A204.1 (cell line): ENCODE measurements around the gene DCLK1.

Experiments used
- FAIRE-seq: peaks from 2 replicates; lab custom pipeline; 2012; peaks lifted over from hg19 to GRCh38; lab: Jason Lieb, UNC

The DCLK1 gene

DNA sequence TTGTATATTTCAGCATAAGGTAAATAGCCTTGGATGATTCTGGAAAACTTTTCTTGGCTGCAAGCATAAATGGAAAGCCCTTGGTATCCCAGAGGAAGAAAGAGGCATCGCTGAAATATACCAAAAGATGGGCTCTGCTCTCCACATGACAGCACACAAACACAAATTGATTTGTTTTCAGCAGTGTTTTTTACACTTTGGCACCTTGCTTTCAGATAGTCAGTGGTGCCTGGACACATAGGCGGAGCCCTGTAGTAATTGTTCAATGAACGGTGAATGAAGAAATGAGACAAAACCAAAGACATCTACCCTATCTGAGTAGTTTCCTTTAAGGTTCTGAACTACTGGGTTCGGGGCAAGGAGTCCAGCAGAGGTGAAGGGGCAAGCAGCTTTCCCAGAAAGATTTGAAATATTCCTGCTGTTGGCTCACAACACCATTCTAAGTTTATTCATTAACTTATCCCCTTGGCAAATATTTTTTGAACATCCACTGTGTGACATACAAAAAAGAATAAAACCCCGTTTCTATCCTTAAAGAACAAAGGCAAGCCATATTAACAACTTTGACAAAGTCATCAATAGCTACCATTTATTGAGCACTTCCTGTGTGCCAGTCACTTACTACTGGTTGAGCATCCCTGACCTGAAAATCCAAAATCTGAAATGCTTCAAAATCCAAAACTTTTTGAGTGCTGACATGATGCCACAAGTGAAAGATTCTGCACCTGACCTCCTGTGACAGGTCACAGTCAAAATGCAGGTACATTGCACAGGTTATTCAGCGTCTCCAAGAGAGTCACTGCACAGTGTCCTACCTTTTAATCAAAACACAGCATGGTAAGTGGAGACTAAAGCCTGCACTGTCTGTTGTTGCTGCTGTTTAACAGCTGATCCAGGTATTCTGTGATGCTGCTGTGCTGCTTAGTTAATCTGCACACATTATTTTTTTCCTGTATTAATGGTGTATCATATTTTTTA is 238.1 kb downstream of the DCLK1 start:
- no peak for FAIRE-seq

DNA sequence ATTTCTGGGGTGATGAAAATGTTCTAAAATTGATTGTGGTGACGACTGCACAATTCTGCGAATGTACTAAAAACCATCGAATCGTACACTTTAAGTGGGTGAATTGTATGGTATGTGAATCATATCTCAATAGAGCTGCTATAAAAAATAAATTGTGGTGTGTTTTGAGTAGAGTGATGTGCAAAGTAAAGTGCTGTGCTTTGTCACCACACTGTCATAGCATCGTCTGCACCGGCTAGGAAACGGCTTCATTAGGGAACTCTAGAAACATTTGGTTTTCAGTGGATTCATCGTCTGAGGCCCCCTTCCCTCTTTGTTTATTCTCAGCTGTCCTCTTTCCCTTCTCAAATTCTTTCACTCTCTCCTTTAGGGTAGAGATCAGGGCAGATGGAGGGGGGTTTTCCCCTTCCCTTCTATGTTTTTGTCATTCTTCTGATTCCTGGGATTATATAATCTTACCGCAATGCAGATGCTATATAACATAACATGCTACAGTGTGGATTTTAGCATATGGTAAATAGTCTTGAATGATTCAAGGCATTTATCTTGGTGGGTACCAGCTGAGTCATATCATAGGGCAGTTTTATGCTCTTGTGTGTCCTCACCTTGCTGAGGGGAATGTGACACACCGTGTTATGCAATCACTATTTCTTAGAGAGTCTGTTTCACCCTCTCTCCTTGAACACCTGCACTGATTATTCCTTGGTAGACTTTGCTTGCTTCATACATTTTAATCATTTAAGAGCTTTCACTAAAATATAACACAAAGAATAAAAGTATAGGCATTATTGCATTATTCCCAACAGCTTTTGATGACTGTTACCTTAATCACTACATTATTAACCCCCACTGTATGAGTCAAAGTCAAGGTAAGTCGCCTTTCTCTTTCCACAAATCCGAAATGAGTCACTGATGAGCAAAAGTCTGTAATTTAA is 239.4 kb downstream of the DCLK1 start:
- no peak for FAIRE-seq

GRCh38 chr13:35889560-35889959 is 241.6 kb downstream of the DCLK1 start:
- no peak for FAIRE-seq

- FAIRE-seq, result no peak
These were observed 242.2 kb downstream of the DCLK1 start for GRCh38 chr13:35888981-35889380.

DNA sequence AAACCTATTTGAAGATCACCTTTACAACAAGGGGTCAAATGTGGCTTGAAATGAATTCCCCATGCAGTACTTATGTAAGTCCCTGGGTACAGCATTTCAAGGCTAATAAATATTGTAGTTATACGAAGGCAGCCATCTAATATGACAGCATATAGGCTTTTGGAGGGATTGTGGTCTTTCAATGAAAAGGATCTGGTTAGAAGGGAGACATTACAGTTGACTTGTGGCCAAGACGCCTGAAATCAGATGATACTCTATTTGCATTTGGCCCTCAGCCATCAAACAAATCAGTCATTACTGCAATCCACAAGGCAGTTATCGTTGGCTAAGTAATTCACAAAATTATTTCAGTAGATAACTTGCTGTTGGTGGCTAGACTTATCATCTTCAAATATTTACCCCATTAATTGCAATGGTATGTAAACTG is 242.7 kb downstream of the DCLK1 start:
- FAIRE-seq, result no peak

DNA sequence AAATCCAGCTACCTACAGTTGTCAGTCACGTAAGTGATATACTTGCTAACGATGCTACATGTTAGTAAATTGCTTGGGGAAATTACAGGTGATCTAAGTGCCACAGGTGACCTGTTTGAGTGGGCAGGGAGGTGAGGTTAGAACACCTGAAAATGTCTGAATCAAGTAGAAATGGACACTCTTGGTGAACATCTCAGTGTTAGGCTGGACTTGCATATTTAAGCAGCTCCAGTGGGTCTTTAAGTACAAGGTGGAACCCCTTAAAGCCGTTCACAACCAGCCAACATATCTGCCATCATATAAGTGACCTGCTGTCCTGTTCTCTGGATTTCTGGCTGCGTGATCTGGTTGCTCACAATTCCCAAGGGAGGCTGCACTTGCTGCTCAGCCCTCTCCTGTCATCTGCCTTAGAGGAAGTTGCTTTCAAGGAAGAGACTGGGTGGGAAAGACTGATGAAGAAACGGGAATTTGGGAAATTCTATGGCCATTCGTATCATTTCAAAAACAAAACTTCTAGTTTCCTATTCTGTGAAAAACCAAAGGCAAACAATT is 244.0 kb downstream of the DCLK1 start:
- FAIRE-seq, result no peak

DNA sequence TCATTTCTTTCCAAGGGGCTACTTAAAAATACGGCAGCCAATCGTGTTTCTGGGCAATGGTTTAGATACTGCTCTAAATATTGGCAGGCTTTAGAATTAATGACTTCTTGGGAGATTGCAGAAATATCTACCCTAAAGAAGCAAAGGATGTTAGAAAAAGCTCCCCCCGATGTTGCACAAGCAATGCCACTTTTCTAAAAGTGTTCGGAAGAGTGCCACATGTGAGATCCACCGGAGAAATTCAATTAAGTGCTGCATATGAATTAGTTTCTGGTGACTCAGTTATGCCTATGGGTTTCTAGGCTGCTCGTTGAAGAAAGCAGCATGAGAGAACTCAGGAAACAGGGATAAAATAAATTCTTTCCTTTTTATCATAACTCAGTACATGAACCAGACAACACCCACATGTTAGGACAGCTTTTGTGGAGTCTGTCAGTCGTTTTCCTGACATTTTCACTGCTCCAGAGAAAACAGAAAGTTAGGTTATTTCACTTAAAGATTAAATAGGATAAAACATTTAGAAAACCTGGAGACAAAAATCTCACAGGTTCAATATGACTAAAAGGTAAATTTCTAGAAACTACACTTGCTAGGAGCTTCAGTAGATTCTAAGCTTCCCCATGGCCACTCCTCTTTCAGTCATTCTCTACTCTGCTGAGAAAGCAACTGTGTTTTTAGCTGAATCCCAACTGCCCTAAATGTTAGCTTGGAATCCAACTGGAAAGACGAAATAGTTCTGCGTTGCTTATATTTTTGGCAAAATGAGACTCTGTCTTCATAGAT is 244.7 kb downstream of the DCLK1 start:
- FAIRE-seq, result no peak

- FAIRE-seq, result no peak
These were observed 246.9 kb downstream of the DCLK1 start for GRCh38 chr13:35884211-35884760.

- no peak for FAIRE-seq
These were observed 248.3 kb downstream of the DCLK1 start for GRCh38 chr13:35882722-35883497.

- FAIRE-seq, result no peak
These were observed 249.8 kb downstream of the DCLK1 start for GRCh38 chr13:35881360-35881759.

- no peak for FAIRE-seq
These were observed 252.1 kb downstream of the DCLK1 start for GRCh38 chr13:35879111-35879510.

DNA sequence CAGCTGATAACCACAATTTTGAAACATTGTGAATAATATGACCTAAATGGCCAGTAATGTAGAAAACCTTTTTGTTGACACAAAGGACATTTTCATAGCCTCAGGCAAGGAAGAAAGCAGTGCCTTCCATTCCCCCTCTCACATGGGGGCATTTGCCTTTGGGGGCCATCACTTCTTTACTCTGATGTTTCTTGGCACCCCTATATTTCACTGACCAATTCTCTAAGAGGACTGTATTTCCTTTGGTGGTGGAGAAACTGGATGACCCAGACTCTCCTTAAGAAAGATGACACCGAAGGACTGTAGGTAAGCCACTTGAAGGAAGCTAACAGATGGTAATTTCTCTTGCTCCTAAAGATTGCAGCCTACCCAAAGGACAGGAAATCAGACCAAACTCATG is 254.6 kb downstream of the DCLK1 start:
- no peak for FAIRE-seq

DNA sequence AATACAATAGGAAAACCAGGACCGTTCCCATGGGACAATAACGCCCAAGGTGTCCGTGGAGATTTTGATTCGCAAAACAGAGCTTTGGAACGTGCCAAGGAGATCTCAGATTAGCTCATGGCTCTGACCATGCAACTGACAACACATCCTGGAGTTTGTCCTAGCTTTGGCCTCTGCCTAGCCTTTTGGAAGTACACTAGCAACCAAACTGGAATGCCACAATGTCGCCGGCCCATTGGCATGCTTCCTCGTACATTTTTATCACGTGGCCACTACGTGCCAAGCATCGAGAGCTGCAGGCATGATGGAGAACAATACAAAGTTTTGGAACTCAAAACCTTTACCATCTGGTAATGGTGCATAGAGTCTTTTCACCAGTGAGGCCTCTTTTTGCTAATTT is 256.5 kb downstream of the DCLK1 start:
- FAIRE-seq, result no peak

DNA sequence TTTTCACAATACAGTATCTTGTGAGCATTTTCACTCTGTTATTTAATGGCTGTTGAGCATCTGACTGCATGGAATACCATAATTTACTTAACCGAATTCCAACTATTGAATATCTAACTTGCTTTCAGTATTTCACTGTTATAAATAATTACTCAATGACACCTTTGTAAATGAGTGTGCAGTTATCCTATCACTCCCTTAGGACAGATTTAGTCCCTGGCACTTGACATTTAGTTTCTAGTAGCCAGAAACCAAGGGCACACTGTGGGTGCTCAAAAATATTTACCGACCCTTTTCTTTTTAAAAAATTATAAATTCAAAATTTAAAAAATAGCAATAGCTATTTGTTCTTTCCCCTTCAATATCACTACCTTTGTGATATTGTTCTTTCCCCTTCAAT is 258.8 kb downstream of the DCLK1 start:
- no peak for FAIRE-seq

DNA sequence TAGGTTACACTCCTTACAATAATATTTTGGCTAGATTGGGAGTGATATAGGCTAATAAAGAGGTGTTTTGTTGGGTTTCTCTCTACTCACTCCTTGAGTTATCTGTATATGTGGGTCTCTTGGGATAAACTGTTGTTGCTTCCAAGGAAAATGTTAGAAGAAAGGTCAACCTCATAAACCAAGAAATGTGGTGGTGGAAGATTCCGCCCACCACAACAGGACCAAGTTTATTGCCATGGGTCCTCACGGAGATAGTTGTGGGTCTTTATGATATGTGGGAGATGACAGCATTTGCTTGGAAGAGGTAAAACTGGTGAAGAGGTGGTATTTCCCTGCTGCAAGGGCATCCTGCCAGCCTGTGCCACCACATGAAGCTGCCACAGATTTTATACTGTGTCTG is 259.6 kb downstream of the DCLK1 start:
- no peak for FAIRE-seq

GRCh38 chr13:35866801-35867200 is 264.4 kb downstream of the DCLK1 start:
- no peak for FAIRE-seq

GRCh38 chr13:35865341-35866240 is 265.6 kb downstream of the DCLK1 start:
- no peak for FAIRE-seq

GRCh38 chr13:35860661-35861060 is 270.5 kb downstream of the DCLK1 start:
- no peak for FAIRE-seq

DNA sequence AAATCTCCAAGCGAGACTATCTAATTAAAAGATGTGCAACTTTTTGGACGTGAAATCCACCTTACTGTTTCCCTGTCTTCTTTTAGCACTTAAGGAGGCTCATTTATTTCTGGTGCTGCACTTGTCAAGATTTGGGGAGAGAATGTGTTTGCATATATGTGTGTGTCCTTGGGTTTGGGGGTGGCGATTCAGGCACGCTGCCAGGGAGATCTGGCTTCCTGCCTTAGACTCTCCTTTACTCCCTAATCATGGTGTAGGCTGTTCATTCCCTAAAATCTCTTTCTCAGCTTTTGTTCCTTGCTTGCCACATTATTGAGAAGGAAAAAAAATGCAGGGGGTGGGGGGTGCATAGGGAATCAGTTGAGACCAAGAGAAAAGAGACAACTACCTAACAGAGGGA is 271.2 kb downstream of the DCLK1 start:
- no peak for FAIRE-seq

DNA sequence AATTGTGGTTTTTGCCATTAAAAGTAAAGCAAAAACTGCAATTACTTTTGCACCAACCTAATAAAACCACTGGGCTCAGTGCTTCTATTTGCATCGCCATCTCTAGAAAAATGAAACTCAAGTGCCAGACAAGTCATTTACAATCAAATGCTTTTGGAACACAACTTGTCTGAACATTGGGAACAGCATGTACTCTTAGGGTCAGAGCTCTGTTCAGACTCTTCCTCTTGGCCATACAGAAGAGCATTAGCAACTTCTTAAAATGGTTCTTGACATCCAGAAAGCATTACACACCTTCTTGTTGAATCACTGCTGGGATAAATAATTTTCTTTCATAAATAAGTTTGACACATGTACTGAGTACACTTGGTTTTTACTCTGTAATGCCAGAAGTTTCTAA is 272.5 kb downstream of the DCLK1 start:
- FAIRE-seq, result no peak
